ENCODE data around the gene TRMT10C.
"Not testable (repeated sequence)": the region's sequence is repeated elsewhere in the genome, so short reads cannot be mapped to it uniquely, and the experiment has no call there.

The TRMT10C gene

GRCh38 chr3:101561630-101562328, at the start of gene TRMT10C:
TRMT10C (plus strand) TSS chr3:101561868; CDS start chr3:101564782, 2,914 bp downstream.
- peak; percentile 96 for DNase-seq

GRCh38 chr3:101512396-101512645, 49.3 kb upstream of the TRMT10C start:
- DNase-seq = no peak

- DNase-seq = peak; percentile 97
Observed at GRCh38 chr3:101512646-101513418, 48.8 kb upstream of the TRMT10C start, which contains the start of gene SENP7. SENP7 (minus strand) TSS chr3:101513212; CDS start chr3:101513130, 82 bp downstream.

DNA sequence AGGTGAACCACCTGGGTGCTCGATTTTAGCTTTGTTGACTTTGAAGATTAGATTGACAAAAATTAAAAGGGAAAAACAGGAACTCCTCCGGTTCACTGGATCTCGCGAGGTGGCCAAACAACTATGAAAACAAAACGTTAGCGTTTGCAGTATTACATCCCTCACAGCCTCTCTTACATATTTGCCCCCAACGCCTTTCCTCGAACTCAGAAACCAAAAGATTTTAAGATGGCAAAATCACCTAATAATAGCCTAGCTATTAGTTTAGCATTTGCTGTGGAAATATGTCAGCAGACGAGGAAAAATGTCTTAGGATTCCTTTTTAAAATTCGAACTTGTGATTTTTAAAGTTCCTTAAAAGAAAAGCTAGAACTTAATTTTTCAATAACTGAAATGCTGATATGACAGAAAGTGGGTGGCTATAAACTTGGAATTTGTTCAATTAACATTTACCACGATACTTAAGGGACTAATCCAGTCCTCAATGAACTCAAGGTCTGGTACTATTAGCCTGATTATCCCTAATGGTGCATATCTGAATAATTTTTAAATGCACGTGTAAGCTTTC, 48.2 kb upstream of the TRMT10C start:
- DNase-seq = no peak

GRCh38 chr3:101518421-101518871, 43.2 kb upstream of the TRMT10C start:
- no peak for DNase-seq

DNA sequence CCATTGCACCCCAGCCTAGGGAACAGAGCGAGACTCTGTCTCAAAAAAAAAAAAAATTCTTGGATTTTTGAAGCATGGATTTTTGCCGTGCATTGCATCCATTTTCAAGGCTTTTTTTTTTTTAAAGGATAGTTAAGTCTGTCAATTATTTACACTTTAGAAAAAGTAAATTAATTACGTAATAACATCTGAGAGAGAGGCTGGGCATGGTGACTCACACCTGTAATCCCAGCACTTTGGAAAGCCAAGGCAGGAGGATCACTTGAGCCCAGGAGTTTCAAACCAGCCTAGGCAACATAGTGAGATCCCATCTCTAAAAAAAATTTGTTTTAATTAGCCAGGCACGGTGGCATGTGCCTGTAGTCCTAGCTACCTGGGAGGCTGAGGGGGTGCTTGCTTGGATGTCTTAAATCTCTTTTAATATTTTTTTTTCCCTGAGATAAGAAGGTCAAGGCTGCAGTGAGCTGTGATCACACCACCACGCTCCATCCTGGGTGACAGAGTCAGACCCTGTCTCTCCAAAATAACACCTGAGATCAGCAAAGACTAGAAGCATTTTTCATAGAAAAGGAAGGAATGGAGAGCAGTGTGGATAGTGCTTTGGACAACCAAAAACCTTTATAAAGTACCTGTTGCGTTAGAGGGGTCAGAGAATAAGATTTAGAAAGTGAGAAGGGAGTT, 41.8 kb upstream of the TRMT10C start:
- no peak for DNase-seq

DNA sequence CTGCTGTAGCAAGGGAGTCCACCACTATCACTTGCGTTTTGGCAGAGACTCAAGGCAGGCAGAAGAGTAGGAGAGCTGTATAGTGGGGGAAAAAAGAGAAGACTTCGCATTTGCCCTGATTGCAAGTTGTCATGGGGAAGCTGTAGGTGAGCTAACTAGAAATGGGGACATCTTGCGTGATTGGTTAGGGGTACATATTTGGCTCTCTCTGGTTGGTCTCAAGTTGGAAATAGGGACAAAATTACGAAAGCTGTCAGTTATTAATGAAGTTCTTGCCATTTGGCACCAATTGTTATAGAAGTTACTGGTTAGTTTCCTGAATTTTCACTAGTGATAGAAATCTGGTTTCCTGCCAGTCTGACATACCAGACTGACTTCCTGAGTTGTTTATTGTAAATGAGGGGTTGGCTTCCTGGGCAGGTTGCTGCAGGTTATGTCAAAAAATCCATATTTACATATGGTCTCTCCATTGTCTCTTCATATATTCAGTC, 40.4 kb upstream of the TRMT10C start:
- DNase-seq = no peak

DNA sequence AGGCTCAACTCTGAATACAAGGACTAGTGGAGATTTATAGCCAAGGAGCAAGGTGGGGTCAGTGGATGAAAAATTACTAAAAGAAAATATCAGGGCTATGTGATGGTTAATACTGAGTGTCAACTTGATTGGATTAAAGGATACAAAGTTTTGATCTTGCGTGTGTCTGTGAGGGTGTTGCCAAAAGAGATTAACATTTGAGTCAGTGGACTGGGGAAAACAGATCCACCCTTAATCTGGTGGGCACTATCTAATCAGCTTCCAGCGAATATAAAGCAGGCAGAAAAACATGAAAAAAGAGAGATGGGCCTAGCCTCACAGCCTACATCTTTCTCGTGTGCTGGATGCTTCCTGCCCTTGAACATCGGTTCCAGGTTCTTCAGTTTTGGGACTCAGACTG, 34.2 kb upstream of the TRMT10C start:
- DNase-seq = no peak

DNA sequence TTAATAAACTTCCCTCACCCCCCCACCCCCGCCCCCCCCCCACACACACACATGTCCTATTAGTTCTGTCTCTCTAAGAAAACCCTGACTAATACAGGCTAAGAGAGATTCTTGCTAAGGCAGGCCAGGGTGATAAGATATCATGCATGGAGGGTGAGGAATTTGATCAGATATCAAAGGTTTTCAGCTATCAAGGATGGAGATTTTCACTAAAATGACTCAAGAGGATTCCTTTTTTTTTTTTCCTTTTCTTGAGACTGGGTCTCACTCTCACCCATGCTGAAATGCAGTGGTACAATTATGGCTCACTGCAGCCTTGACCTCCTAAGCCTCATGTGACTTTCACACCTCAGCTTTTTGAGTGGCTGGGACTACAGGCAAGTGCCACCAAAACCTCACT, 33.8 kb upstream of the TRMT10C start:
- DNase-seq = no peak

- no peak for DNase-seq
Observed at GRCh38 chr3:101529816-101530685, 31.6 kb upstream of the TRMT10C start.

DNA sequence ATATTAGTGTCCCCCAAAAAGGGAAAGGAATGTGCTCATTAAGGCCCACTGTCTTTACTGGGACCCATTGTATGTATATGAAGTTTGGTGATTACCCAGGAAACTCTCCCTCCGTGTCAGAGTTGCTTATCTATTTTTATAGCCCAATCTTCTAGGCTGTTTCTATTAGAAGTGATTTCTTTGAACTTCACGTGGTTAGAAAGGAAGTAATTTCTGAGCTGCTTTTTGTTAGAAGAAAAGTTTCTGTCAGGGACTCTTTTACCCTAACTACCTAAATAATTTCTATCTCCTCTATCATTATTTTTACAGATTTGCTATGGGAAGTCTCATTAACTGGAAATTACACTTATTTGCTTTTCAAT, 31.0 kb upstream of the TRMT10C start:
- DNase-seq = no peak

DNA sequence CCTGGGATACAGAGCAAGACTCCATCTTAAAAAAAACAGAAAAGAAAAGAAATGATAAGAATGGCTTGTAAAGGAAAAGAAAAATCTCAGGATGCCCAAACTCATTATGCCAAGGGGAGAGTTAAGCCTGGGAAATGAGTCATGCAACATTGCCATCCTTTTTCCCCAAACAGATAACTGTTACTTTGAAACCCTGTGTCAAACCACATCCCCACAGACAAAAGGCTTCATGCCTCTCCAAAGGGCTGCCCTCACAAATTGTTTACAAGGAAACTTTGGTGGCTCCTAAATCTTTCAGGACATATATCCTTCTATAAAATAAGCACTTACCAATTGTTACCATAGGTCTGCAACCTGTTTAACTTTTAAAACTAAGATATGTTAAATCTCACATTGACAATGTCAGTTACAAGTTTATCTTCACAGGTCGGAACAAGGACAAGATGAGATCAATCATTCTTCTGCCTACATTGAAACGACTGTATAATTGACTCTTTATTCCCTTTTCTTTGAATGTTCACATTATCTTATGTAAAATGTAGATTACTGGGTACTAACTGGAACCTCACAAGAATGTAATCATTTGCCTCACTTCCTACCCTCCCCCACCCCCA, 30.1 kb upstream of the TRMT10C start:
- DNase-seq = no peak

DNA sequence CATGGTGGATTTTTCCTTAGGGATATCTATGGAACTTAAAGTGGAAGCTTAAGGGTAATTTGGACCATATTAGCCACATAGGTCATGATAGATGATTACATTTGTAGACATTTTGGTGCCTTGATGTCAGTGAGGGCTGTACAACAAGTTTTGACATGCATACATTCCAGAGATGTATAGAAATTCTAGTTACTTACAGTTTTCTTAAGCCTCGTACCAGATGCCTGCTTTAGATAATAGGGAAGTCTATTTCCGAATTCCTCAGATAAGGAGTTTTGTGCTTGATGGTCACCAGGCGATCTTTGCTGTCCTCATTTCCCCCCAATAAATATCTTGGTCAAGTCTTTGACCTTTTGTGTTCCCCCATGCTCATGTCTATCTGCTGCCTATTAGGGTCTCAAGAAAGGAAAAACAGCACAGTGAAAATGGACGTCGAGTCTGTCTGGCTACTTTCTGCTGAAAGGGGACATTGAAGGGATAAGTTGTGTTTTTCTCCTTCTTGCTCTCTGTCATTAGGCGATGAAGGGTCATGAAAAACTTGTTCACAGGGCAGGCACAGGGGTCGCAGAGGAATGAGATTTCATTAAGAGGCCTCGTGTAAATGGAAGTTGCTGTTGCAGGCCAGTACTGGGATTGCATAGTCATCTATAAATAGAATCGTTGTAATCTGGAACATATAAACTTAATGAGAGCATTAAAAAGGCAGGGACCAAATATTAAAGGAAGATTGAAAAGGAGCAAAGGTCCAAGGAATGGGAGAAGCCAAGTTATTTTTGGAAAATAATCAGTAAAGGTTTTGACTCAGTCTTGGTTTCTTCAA, 28.7 kb upstream of the TRMT10C start:
- DNase-seq = no peak

- no peak for DNase-seq
Observed at GRCh38 chr3:101533603-101533968, 28.1 kb upstream of the TRMT10C start.

DNA sequence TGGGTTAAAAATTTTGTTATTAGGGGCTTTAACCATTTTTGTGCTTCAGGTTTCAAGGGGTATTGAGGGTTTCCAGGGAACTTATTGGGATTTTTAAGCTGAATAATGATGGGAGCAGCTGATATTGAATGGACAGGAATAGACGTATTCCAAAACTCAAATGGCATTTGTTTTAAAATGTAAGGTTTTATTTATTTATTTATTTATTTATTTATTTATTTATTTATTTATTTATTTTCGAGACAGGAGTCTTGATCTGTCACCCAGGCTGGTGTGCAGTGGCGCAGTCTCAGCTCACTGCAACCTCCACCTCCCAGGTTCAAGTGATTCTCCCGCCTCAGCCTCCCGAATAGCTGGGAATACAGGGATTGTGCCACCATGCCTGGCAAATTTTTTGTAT, 26.4 kb upstream of the TRMT10C start:
- DNase-seq = no peak

DNA sequence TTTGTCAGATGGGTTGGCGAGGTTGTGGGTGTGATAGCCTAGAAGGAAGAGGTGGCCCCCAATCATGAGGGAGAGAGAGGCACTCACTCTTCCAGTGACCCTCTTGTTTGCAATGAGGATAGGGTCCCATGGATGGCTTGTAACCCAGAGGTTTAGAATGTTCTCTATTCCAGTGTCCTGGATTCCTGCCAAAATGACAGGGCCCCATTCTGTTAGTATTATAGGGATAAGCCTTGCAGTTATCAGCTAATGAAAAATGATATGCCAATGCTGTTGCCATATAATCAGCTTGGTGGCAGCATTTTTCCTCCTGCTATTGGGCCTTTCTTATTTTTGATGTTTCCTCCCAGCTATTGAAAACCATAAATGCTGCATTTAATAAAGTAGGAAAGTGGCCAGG, 25.4 kb upstream of the TRMT10C start:
- no peak for DNase-seq

DNA sequence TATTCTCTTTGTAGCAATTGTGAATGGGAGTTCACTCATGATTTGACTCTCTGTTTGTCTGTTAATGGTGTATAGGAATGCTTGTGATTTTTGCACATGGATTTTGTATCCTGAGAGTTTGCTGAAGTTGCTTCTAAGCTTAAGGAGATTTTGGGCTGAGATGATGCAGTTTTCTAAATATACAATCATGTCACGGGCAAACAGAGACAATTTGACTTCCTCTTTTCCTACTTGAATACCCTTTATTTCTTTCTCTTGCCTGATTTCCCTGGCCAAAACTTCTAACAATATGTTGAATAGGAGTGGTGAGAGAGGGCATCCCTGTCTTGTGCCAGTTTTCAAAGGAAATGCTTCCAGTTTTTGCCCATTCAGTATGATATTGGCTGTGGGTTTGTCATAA, 24.7 kb upstream of the TRMT10C start:
- DNase-seq = not testable (repeated sequence)

DNA sequence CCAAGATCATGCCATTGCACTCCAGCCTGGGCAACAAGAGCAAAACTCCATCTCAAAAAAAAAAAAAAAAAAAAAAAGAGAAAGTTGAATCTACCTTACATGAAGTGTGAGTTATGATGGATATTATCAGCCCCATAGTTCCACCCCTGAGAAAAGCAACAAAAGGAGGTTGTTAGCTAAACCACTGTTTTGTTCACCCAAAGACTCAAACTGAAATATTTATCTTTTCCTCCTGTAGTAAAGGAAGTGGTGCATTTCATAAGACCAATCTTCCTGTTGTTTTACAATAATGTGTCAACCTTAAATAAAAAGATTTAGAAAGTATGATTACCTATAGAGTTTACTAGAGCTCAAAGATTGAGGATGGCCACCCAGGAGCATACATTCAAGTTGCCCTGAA, 18.7 kb upstream of the TRMT10C start:
- DNase-seq = no peak

- DNase-seq = no peak
Observed at GRCh38 chr3:101544161-101544850, 17.4 kb upstream of the TRMT10C start.

GRCh38 chr3:101548527-101549105, 13.1 kb upstream of the TRMT10C start:
- no peak for DNase-seq
